GM12872 (cell line): ENCODE results near the gene GSX1.

Experiments used
- TF ChIP-seq, protein P1 (sequence below): IDR thresholded peaks from 3 replicates; pipeline ENCODE4 v1.5.1; 2011; ENCODE audit warnings: low read depth, mild to moderate bottlenecking, low read length, moderate library complexity; ENCODE audit not compliant: insufficient read depth

Gene GSX1

DNA sequence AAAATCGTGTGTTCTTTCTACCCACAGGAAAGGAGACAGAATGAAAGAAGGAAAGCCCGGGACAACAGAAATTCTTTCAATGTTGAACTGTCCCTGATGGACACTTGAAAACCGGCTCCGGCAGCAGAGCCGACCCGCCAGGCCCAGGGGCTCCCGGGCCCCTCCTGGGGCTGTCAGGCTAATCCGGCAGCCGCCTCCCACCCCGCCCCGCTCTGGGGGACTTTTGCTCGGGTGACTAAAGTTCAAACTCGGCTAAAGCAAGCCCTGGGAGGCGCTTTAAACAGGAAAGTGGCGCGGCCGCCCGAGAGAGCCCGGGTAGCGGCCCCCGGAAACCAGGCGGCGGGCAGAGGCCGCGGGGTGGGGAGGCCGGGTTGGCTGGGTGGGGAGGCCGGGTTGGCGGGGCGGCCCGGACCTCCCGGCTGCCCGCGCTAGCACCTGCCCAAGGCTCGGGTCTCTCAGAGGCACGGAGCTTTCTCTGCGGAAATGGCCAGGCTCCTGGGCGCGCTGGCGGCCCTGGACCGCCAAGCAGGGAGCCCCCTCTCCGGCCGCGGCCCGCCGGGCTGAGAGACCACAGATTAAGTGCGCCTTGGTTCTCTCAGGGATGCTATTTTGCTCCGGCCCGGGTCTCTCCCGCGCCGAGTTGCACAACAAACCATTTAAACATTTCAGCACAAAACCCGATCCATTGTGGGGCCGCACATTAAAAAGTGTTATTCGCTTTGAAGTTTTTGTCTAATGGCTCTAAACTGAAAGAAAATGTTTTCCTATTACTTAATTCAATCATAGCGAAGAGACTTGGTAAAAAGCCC is 2.6 kb upstream of the GSX1 start:
- TF ChIP-seq, protein P1, sequence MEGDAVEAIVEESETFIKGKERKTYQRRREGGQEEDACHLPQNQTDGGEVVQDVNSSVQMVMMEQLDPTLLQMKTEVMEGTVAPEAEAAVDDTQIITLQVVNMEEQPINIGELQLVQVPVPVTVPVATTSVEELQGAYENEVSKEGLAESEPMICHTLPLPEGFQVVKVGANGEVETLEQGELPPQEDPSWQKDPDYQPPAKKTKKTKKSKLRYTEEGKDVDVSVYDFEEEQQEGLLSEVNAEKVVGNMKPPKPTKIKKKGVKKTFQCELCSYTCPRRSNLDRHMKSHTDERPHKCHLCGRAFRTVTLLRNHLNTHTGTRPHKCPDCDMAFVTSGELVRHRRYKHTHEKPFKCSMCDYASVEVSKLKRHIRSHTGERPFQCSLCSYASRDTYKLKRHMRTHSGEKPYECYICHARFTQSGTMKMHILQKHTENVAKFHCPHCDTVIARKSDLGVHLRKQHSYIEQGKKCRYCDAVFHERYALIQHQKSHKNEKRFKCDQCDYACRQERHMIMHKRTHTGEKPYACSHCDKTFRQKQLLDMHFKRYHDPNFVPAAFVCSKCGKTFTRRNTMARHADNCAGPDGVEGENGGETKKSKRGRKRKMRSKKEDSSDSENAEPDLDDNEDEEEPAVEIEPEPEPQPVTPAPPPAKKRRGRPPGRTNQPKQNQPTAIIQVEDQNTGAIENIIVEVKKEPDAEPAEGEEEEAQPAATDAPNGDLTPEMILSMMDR, result no peak

DNA sequence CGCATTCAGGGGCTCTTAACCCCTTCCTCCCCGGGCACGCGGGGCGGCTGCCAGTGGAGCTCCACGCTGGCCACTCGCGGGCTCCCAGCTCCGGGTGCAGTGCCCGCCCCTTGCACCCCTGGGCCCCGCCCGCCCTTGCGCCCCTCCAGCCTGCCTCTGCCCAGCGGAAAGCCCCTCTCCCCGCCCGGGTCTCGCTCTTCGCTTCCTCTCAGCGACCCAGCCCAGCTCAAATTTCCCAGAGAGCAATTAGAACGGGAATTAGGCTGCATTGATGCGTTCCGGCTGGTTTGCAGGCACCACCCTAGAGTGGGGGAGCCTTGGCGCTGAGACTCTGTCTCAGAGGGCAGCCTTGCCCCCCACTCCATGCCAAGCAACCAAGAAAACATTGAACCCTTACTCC is 1.8 kb upstream of the GSX1 start:
- TF ChIP-seq, protein P1, result no peak

DNA sequence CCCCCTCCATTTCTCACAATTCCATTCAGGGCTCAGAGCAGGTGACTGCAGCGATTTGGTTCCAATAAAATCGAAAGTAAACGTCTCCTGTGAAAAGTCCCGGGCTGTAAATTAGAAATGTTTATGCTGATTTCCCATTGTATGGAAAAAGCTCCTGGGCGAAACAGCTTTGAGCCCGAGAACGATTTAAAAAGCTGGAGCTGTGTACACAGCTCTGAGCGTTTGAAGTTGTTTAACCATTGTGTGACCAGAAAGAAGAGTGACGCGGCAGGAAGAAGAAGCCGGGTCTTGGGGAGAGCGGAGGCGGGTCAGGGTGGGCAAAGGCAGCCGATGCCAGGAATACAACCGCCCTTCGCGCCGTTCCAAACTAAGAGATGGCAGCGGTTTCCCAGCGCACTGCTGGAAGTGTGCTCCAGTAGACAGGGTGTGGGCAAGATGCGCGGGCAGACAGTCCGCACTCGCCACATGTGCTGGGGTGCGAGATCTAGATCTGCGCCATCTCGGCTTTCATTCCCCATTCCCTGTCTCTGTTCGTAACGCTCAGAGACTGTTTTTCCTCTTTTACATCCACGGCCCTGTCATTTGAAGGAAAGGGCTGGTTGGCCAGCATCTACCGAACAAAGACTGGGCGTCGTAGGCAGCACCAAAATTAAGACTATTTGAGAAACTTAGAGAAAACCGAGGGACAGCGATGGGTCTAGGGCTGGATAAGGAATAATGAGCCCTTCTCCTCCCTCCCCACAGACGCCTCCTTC is 960 bp upstream of the GSX1 start:
- TF ChIP-seq, protein P1, result no peak

DNA sequence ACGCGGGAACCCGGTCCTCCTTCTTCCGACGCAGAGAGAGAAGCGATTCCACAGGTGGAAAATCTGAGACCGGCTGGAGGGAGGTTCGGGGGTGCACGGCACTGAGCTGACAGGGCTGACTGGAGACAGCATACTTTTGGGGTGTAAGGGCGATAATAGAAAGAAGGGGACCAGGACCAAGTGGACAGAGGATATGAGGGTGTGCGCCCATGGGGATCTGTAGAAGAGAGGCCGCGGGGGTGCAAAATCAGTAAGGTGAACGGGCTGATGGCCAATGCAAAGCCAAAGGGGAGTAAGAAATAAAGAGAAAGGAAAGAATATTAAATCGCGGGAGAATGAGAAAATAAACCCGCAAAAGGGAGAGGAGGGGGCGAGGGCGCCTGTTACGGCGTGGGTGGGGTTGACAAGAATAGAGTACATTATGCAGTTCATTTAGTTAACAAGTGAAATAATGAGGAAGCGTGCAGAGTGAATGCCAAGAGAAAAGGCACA is 336 bp upstream of the GSX1 start:
- TF ChIP-seq, protein P1, result no peak

DNA sequence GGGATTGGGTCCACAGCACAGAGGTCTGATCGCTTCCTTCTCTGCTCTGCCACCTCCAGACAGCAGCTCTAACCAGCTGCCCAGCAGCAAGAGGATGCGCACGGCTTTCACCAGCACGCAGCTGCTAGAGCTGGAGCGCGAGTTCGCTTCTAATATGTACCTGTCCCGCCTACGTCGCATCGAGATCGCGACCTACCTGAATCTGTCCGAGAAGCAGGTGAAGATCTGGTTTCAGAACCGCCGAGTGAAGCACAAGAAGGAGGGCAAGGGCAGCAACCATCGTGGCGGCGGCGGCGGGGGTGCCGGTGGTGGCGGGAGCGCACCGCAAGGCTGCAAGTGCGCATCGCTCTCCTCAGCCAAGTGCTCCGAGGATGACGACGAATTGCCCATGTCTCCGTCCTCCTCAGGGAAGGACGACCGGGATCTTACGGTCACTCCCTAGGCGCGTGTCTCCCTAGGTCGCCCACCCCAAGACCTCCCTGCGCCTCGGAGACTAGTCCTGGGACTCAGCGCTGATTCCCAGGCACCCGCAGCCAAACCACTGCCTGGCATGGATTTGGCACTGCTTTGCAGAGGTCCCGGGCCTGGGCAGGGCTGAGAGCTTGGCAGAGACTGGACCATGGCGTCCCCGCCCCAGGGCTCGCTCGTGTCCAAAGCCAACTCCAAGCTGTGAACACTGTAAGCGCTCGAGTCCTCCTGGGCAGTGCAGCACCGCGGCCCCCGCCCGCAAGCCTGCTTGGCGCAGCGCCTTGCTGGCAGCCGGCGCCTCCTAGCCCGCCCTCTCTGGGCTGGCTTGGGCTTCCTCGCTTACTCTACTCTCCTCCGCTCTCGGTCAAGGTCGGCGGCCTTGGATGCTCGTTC is 1.5 kb downstream of the GSX1 start:
- TF ChIP-seq, protein P1, result no peak

DNA sequence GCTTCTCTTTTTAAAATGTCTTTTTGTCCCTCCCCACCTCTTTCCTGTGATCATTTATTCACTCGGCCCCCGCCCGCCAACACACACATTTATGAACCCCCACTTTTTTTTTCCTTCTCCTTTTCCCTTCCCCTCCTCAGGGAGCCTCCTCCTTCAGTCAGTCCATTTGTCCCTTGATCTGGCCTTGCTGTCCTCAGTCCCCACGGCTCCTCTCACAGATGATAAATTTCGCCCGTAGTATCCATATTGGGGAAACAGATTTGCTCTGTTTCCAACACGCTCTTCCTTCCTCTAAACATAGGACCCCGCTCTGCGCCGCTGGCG is 2.0 kb downstream of the GSX1 start:
- TF ChIP-seq, protein P1, result no peak
